Sigmoid colon (tissue), 4 donors: ENCODE measurements around the gene SDHC.

Source experiments
- POLR2AphosphoS5 ChIP-seq, 4 donors: sonication (generic); formaldehyde crosslinking; IDR thresholded peaks; one replicate each; pipeline ENCODE4 v1.6.1; 2017; ENCODE audit warnings: antibody characterized with exemption in 4 of 4
- TF ChIP-seq, protein P1 (sequence below), 4 experiments: fragments of 450-650 bp in 3 of 4; fragments of 200-600 bp in 1 of 4; IDR thresholded peaks; one replicate each; pipeline ENCODE4 v1.5.1; 2016 to 2019; ENCODE audit warnings: antibody characterized with exemption in 4 of 4, mild to moderate bottlenecking in 3 of 4, moderate library complexity in 2 of 4

- TF ChIP-seq, protein P1, sequence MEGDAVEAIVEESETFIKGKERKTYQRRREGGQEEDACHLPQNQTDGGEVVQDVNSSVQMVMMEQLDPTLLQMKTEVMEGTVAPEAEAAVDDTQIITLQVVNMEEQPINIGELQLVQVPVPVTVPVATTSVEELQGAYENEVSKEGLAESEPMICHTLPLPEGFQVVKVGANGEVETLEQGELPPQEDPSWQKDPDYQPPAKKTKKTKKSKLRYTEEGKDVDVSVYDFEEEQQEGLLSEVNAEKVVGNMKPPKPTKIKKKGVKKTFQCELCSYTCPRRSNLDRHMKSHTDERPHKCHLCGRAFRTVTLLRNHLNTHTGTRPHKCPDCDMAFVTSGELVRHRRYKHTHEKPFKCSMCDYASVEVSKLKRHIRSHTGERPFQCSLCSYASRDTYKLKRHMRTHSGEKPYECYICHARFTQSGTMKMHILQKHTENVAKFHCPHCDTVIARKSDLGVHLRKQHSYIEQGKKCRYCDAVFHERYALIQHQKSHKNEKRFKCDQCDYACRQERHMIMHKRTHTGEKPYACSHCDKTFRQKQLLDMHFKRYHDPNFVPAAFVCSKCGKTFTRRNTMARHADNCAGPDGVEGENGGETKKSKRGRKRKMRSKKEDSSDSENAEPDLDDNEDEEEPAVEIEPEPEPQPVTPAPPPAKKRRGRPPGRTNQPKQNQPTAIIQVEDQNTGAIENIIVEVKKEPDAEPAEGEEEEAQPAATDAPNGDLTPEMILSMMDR (IDR thresholded peaks at IDR 0.05) = no peak
- no peak for TF ChIP-seq POLR2AphosphoS5 (IDR thresholded peaks at IDR 0.05)
These were observed 60.2 kb downstream of the SDHC start for GRCh38 chr1:161374373-161374772.
